GM12878 (cell line): ENCODE measurements around the gene SACM1L. TPM values are rescaled to one million over a fixed set of nuclear protein-coding genes. Genes with fewer than 3 reads are reported as not detected.

Experiments
- ATAC-seq: fragments of 200-7000 bp; cut with Tn5 transposase; 3 replicates; pipeline ENCODE4 v1.9.1; 2020; ENCODE audit warnings: mild to moderate bottlenecking, moderate library complexity
- BruUV-seq: library from RNA; stranded (reverse); fragments of 400-500 nt; replicated peaks from 2 replicates; lab custom pipeline; 2021; lab: Mats Ljungman, UMichigan
- CTCF ChIA-PET: fragments of 300-600 bp; sonication (Branson Sonifier 250); formaldehyde crosslinking; extraction: SDS; loops from one replicate; lab custom pipeline; 2021; ENCODE audit warnings: inconsistent platforms; lab: Yijun Ruan, JAX
- POLR2A ChIA-PET: fragments of 350-600 bp; formaldehyde crosslinking; extraction: SDS; loops from one replicate; lab custom pipeline; 2021; ENCODE audit warnings: inconsistent platforms; lab: Charles Lee
- RAD21 ChIA-PET: fragments of 300-600 bp; sonication (Branson Sonifier 250); formaldehyde crosslinking; loops from one replicate; lab custom pipeline; 2023; ENCODE audit warnings: antibody characterized with exemption; ENCODE audit not compliant: unreplicated experiment; lab: Charles Lee
- SMC1A ChIA-PET: fragments of 300-600 bp; sonication (Branson Sonifier 250); formaldehyde crosslinking; loops from one replicate; lab custom pipeline; 2023; ENCODE audit not compliant: unreplicated experiment, uncharacterized antibody; lab: Charles Lee
- DNase-seq: peaks from one replicate; pipeline ENCODE4 v3.0.0-alpha.2; 2011; ENCODE audit warnings: low read depth, low spot score
- FAIRE-seq: peaks from 3 replicates; lab custom pipeline; 2011; peaks lifted over from hg19 to GRCh38; lab: Jason Lieb, UNC
- H2AFZ ChIP-seq: 2 replicates; pipeline ENCODE4 v1.6.0; 2011; ENCODE audit warnings: low read depth, low read length, control low read depth; ENCODE audit not compliant: control insufficient read depth
- H3K27ac ChIP-seq: 2 replicates; pipeline ENCODE4 v1.5.1; 2011; ENCODE audit warnings: control low read depth; ENCODE audit not compliant: control insufficient read depth, insufficient read depth
- H3K27me3 ChIP-seq, 2 experiments: replicated peaks in 1 of 2; 2 replicates each; pipeline versions ENCODE4 v1.6.0 to v1.6.1; 2011; ENCODE audit warnings: low read length in 1 of 2; ENCODE audit not compliant: control insufficient read depth in 2 of 2, insufficient read depth in 2 of 2
- H3K36me3 ChIP-seq, 2 experiments: 2 replicates each; pipeline ENCODE4 v1.5.1; 2011; ENCODE audit warnings: low read length in 1 of 2; ENCODE audit not compliant: control insufficient read depth in 2 of 2, insufficient read depth in 2 of 2
- H3K4me1 ChIP-seq: 2 replicates; pipeline ENCODE4 v1.6.1; 2011; ENCODE audit warnings: mild to moderate bottlenecking, low read length, moderate library complexity, mixed read lengths; ENCODE audit not compliant: control insufficient read depth, insufficient read depth
- H3K4me2 ChIP-seq: 2 replicates; pipeline ENCODE4 v1.6.0; 2011; ENCODE audit warnings: control low read depth; ENCODE audit not compliant: control insufficient read depth, insufficient read depth
- H3K4me3 ChIP-seq: fragments of 200-600 bp; sonication (generic); 2 replicates; pipeline ENCODE4 v1.5.1; 2016
- H3K79me2 ChIP-seq: 2 replicates; pipeline ENCODE4 v1.6.0; 2011; ENCODE audit warnings: low read length; ENCODE audit not compliant: control insufficient read depth, insufficient read depth
- H3K9ac ChIP-seq: 2 replicates; pipeline ENCODE4 v1.8.0; 2011; ENCODE audit warnings: low read length, control low read depth, mixed read lengths; ENCODE audit not compliant: control insufficient read depth, insufficient read depth
- H3K9me3 ChIP-seq: replicated peaks from 3 replicates; pipeline ENCODE4 v1.5.1; 2011; ENCODE audit warnings: mild to moderate bottlenecking, low read length; ENCODE audit not compliant: control insufficient read depth, insufficient read depth
- H4K20me1 ChIP-seq: 2 replicates; pipeline ENCODE4 v1.6.0; 2011; ENCODE audit not compliant: control insufficient read depth, insufficient read depth
- NR2C2 ChIP-seq: IDR thresholded peaks from 2 replicates; pipeline ENCODE4 v1.6.1; 2011; ENCODE audit warnings: borderline replicate concordance, low read depth; ENCODE audit not compliant: control insufficient read depth, insufficient read length
- WGBS: methylation state at CpG from one replicate; pipeline ENCODE4 v1.1.6; 2016; ENCODE audit warnings: low lambda C conversion rate; ENCODE audit not compliant: insufficient replicate concordance, insufficient coverage; ENCODE audit errors: missing lambda C conversion rate; 5-methylcytosine and 5-hydroxymethylcytosine counted together
- in situ Hi-C: fragments of 300-500 bp; cut with MboI; formaldehyde crosslinking; loops from 9 replicates; pipeline ENCODE4 v1.14.3; 2018; ENCODE audit warnings: mixed read lengths
- intact Hi-C: fragments of 100-400 bp; cut with micrococcal nuclease; formaldehyde crosslinking; loops from one replicate; pipeline ENCODE4 v1.14.2; 2022; ENCODE audit not compliant: unreplicated experiment
- polyA plus RNA-seq, 11 experiments: library from polyadenylated mRNA; depleted of rRNA in 4 of 11; unstranded in 6 of 11; stranded (reverse) in 5 of 11; fragments of >200 nt; fragmentation: Nextera tagmentation in 4 of 11; fragmentation: Illumina TruSeq in 1 of 11; extraction: Ambion mirVana in 4 of 11; extraction: Trizol in 1 of 11; gene quantifications; 1 replicate in 1 of 11; 2 replicates in 10 of 11; pipeline versions ENCODE4 v1.2.1 to v1.2.3, GENCODE V29; 2011 to 2016; ENCODE audit warnings: inconsistent platforms in 2 of 11, missing spikeins in 2 of 11, low read depth in 1 of 11
- total RNA-seq, 4 experiments: library from RNA; depleted of rRNA in 3 of 4; stranded (reverse); fragments of >200 nt in 3 of 4; fragmentation: Illumina TruSeq in 1 of 4; extraction: Trizol in 1 of 4; gene quantifications; 2 replicates each; pipeline versions ENCODE4 v1.2.1 to v1.2.3, GENCODE V29; 2013 to 2021
- TF ChIP-seq, protein P1 (sequence below): IDR thresholded peaks from 2 replicates; pipeline ENCODE4 v1.6.1; 2011; ENCODE audit warnings: low read depth, mild to moderate bottlenecking, low read length, moderate library complexity, borderline replicate concordance; ENCODE audit errors: extremely low read depth
- TF ChIP-seq, protein P2 (sequence below): fragments of 450-650 bp; formaldehyde crosslinking; IDR thresholded peaks from 2 replicates; pipeline ENCODE4 v1.4.0; 2022; ENCODE audit warnings: mild to moderate bottlenecking, moderate library complexity
- TF ChIP-seq, protein P3 (sequence below): fragments of 450-650 bp; IDR thresholded peaks from 2 replicates; pipeline ENCODE4 v1.6.1; 2016; ENCODE audit warnings: mild to moderate bottlenecking

The SACM1L gene
- total and polyA plus RNA-seq, 10 of the 15 experiments (the other 5 are each of a cell fraction or from before 2014, with no cell fraction given) = 16.5 to 48.3 (median 28.9) TPM

DNA sequence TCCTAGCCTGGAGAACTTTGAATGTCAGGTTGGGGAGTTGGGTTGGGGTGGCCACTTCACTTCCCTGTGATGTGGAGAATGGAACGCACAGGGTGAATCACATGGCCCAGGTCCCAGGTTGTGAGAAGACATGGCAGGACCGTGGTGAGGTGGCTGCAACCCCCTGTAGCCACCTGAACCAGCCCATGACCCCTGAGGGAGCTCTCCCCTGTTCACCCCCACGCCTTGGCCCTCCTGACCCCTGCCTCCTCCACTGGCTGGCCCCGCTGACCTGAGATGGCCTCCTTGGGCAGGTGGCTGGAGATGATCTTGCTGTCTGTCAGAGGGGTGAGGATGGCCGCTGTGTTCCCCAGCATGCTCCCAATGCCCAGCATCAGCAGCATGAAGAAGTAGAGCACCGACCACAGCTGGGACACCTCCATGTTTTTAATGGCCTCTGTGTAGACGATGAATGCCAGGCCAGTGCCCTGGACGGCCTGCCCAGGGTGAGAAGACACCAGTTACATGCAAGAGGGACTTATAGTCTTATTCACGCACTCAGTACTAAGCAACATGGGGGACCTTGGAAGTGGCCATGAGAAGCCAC, 76.2 kb downstream of the SACM1L start:
- DNase-seq = no peak
- RAD21 ChIA-PET = no interaction called here
- POLR2A ChIA-PET = no interaction called here
- SMC1A ChIA-PET = no interaction called here
- H3K4me3 ChIP-seq = no peak overlapping the region
- H4K20me1 ChIP-seq = no peaks in the 10 kb centered on the region
- CTCF ChIA-PET = interaction anchor here (0.6 to 7.5 kb wide), 3 partner anchors 106 to 312 kb away, joined by 3 to 79 read pairs (median 3); no protein-coding TSS in a partner anchor
- H3K27me3 ChIP-seq = 0 out of 4 replicates have a peak, but pooled peaks cover 0 to 2% of the 10 kb centered on the region in 2 experiments
- 69% methylated on average over 9 of the region's 9 CpGs for WGBS
- in situ Hi-C loops = loop anchor here (10.0 kb wide), 1 partner anchor 609 kb away; the partner anchor contains the start of gene CCR5
- TF ChIP-seq, protein P1, sequence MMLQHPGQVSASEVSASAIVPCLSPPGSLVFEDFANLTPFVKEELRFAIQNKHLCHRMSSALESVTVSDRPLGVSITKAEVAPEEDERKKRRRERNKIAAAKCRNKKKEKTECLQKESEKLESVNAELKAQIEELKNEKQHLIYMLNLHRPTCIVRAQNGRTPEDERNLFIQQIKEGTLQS = no peak
- peak; percentile 12 for TF ChIP-seq NR2C2
- no peaks in the 10 kb centered on the region for H3K4me1 ChIP-seq
- intact Hi-C loops = no loop called here
- no peaks in the 10 kb centered on the region for H3K79me2 ChIP-seq
- H3K4me2 ChIP-seq = no peak overlapping the region
- no peak for FAIRE-seq
- H3K9me3 ChIP-seq = no peaks in the 10 kb centered on the region
- no peak overlapping the region for H2AFZ ChIP-seq
- no peak overlapping the region for H3K9ac ChIP-seq
- no peaks in the 10 kb centered on the region for H3K36me3 ChIP-seq
- H3K27ac ChIP-seq = no peak overlapping the region
- BruUV-seq = no TSS peak
- no peak for ATAC-seq

DNA sequence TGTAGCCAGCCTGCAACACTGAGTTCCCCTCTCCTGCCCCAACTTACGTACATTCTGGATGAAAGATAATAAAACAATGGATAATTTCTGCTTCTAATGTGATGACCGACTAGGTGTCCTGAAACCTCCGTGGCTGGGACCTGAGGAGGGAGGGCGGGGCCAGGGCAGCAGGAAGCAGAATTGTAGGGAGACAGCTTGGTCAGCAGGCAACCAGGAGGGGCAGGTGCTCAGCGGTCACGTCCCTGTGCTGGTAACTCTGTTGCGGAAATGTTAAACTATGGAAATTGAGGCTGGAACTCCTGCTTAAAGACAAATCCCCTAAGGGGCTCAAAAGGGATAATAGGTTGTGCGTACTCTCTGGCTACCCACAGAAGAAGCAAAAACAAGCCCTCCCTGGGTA, 76.8 kb downstream of the SACM1L start:
- H3K9me3 ChIP-seq = no peaks in the 10 kb centered on the region
- no TSS peak for BruUV-seq
- ATAC-seq (no peak), DNase-seq (no peak), FAIRE-seq (no peak)
- intact Hi-C loops (no loop called here), in situ Hi-C loops (loop anchor here (10.0 kb wide), 1 partner anchor 609 kb away; the partner anchor contains the start of gene CCR5)
- H3K4me3 ChIP-seq = no peak overlapping the region
- SMC1A ChIA-PET = no interaction called here
- no peaks in the 10 kb centered on the region for H3K79me2 ChIP-seq
- no peak overlapping the region for H3K4me2 ChIP-seq
- no peaks in the 10 kb centered on the region for H4K20me1 ChIP-seq
- TF ChIP-seq, protein P2, sequence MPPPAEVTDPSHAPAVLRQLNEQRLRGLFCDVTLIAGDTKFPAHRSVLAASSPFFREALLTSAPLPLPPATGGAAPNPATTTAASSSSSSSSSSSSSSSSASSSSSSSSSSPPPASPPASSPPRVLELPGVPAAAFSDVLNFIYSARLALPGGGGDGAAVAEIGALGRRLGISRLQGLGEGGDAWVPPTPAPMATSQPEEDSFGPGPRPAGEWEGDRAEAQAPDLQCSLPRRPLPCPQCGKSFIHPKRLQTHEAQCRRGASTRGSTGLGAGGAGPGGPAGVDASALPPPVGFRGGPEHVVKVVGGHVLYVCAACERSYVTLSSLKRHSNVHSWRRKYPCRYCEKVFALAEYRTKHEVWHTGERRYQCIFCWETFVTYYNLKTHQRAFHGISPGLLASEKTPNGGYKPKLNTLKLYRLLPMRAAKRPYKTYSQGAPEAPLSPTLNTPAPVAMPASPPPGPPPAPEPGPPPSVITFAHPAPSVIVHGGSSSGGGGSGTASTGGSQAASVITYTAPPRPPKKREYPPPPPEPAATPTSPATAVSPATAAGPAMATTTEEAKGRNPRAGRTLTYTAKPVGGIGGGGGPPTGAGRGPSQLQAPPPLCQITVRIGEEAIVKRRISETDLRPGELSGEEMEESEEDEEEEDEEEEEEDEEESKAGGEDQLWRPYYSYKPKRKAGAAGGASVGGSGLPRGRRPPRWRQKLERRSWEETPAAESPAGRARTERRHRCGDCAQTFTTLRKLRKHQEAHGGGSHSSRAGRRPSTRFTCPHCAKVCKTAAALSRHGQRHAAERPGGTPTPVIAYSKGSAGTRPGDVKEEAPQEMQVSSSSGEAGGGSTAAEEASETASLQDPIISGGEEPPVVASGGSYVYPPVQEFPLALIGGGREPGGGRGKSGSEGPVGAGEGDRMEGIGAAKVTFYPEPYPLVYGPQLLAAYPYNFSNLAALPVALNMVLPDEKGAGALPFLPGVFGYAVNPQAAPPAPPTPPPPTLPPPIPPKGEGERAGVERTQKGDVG (CRISPR knock-in tag) = no peak
- TF ChIP-seq, protein P3, sequence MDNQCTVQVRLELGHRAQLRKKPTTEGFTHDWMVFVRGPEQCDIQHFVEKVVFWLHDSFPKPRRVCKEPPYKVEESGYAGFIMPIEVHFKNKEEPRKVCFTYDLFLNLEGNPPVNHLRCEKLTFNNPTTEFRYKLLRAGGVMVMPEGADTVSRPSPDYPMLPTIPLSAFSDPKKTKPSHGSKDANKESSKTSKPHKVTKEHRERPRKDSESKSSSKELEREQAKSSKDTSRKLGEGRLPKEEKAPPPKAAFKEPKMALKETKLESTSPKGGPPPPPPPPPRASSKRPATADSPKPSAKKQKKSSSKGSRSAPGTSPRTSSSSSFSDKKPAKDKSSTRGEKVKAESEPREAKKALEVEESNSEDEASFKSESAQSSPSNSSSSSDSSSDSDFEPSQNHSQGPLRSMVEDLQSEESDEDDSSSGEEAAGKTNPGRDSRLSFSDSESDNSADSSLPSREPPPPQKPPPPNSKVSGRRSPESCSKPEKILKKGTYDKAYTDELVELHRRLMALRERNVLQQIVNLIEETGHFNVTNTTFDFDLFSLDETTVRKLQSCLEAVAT = no peak
- H2AFZ ChIP-seq = no peak overlapping the region
- CTCF ChIA-PET = interaction anchor here (0.6 to 7.5 kb wide), 3 partner anchors 106 to 311 kb away, joined by 3 to 79 read pairs (median 3); no protein-coding TSS in a partner anchor
- H3K27ac ChIP-seq = no peak overlapping the region
- WGBS = 72% methylated on average over 8 of the region's 8 CpGs
- 0 out of 4 replicates have a peak, but pooled peaks cover 0 to 2% of the 10 kb centered on the region in 2 experiments for H3K27me3 ChIP-seq
- no peaks in the 10 kb centered on the region for H3K36me3 ChIP-seq
- H3K9ac ChIP-seq = no peak overlapping the region
- POLR2A ChIA-PET = no interaction called here
- no peaks in the 10 kb centered on the region for H3K4me1 ChIP-seq
- RAD21 ChIA-PET = no interaction called here
